Measurements from ENCODE around the gene PSMF1. TPM values are rescaled to one million over a fixed set of nuclear protein-coding genes. Genes with fewer than 3 reads are reported as not detected.

PSMF1 gene
- total and polyA plus RNA-seq, 9 donors: 33.4 to 163 (median 127) TPM

DNA sequence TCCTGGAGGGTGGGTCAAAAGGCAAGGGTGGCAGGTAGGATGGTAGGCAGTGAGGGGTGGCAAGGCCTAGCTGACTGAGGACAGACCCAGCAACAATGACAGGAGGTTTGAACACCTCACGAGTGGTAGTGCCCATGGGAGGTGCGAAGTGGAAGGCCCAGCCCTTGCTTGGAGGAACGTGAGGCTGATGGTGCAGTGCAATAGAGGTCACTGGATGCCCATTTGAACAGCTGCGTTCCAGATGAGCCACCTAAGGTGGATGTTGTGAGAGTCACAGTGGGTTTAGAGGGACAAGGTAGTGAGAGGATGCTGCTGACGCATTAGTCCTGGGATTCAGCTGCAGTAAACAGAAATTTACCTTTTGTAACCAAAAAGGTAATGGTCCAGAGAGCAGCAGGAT is 50.8 kb downstream of the PSMF1 start:
- H3K4me3 ChIP-seq: no peak overlapping the region
- intact Hi-C loops (cut with DNase I): no loop called here
- WGBS, 3 donors: 91 to 93% (median 93%) methylated on average over 5 of the region's 5 CpGs
- no peak for DNase-seq
- TF ChIP-seq, protein P1, sequence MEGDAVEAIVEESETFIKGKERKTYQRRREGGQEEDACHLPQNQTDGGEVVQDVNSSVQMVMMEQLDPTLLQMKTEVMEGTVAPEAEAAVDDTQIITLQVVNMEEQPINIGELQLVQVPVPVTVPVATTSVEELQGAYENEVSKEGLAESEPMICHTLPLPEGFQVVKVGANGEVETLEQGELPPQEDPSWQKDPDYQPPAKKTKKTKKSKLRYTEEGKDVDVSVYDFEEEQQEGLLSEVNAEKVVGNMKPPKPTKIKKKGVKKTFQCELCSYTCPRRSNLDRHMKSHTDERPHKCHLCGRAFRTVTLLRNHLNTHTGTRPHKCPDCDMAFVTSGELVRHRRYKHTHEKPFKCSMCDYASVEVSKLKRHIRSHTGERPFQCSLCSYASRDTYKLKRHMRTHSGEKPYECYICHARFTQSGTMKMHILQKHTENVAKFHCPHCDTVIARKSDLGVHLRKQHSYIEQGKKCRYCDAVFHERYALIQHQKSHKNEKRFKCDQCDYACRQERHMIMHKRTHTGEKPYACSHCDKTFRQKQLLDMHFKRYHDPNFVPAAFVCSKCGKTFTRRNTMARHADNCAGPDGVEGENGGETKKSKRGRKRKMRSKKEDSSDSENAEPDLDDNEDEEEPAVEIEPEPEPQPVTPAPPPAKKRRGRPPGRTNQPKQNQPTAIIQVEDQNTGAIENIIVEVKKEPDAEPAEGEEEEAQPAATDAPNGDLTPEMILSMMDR (IDR thresholded peaks at IDR 0.05): no peak
- TF ChIP-seq EP300 (IDR thresholded peaks at IDR 0.05) (no peak), POLR2A (IDR thresholded peaks at IDR 0.05) (no peak)
- H3K36me3 ChIP-seq: no peaks in the 10 kb centered on the region
- no peaks in the 10 kb centered on the region for H3K9me3 ChIP-seq
- H3K27ac ChIP-seq: no peak overlapping the region
- H3K27me3 ChIP-seq: no peaks in the 10 kb centered on the region
- H3K4me1 ChIP-seq (ENCODE audit: insufficient read depth): no peaks in the 10 kb centered on the region

DNA sequence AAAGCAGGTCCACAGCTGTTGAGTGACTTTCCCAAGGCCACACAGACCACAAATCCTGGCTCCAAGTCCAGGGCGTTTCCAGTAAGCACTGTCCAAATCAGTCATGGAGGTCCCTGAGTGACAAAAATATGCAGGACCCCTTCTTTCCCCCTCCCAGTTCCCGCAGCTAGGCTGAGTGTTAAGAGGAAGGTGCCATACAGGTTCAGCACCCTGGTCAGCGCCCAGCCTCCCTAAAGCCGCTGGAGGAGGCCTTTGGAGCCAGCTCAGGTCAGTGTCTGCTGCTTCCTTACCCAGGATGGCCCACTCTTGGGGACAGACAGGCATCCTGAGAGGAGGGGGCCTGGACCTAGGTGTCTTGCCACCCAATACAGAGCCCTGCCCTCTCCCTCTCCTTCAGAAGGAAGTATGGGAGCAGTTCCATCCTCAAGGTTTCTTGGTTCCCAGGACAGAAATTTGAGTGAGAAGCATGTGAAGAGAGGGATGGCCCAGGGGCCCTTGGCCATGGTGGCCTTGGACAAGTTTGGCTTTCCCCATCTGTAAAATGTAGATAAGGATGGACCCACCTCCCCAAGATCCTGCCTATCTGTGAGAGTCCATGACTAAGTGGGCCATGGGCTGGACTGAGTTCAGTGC is 53.2 kb downstream of the PSMF1 start:
- Histone ChIP-seq H3K27me3 (no peaks in the 10 kb centered on the region), H3K4me3 (no peak overlapping the region), H3K9me3 (no peaks in the 10 kb centered on the region), H3K27ac (no peak overlapping the region), H3K4me1 (ENCODE audit: insufficient read depth) (no peaks in the 10 kb centered on the region), H3K36me3 (no peaks in the 10 kb centered on the region)
- WGBS, 3 donors: 34 to 39% (median 39%) methylated on average over 4 of the region's 4 CpGs
- no peak for TF ChIP-seq EP300 (IDR thresholded peaks at IDR 0.05)
- TF ChIP-seq POLR2A (IDR thresholded peaks at IDR 0.05): no peak
- TF ChIP-seq, protein P1 (IDR thresholded peaks at IDR 0.05): no peak
- peak in 2 of 5 donors; percentile 29 to 50 for DNase-seq
- intact Hi-C loops (cut with DNase I): no loop called here

DNA sequence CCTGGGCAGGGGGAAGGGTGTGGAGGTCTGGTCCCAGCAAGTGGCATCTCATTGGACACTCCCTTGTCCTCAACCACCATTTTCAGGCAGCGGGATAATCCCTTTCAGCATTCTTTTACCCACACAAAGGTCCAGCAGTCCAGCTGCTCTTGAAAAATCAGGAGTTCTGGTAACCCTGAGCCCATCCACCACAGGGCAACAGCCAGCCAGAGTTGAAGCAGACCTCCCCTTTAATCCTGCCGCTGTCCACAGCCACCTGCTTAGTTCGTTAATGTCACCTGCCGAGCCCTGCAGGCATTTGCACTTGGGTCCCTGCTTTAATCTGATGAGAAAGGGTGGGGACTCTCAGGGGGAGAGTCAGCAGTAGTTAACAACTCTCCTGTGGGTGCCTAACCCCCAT is 55.3 kb downstream of the PSMF1 start:
- TF ChIP-seq EP300 (IDR thresholded peaks at IDR 0.05): no peak
- TF ChIP-seq POLR2A (IDR thresholded peaks at IDR 0.05): no peak
- TF ChIP-seq, protein P1 (IDR thresholded peaks at IDR 0.05): no peak

DNA sequence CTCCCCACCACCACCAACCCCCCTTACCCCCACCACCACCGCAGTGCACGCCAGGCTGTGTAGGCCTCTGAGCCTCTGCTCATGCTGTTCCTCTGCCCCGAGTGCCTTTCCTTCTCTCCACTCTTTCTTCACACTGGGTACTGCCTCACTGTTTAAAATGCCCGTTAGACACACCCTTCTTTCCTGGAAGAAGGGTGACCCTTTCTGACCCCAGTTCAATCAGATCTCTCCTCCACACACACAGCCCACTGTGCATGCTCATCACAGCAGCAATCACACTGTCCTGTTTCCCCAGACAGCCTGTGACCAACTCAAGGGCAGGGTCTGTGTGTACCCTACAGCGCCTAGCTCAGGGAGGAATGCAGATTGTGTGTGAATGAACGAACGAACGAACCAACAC is 56.4 kb downstream of the PSMF1 start:
- Histone ChIP-seq H3K36me3 (no peaks in the 10 kb centered on the region), H3K4me1 (ENCODE audit: insufficient read depth) (no peaks in the 10 kb centered on the region), H3K4me3 (no peak overlapping the region), H3K27ac (no peak overlapping the region), H3K9me3 (no peaks in the 10 kb centered on the region), H3K27me3 (no peaks in the 10 kb centered on the region)
- TF ChIP-seq EP300 (IDR thresholded peaks at IDR 0.05) (no peak), POLR2A (IDR thresholded peaks at IDR 0.05) (no peak)
- TF ChIP-seq, protein P1 (IDR thresholded peaks at IDR 0.05): no peak
- WGBS, 3 donors: 86 to 90% (median 87%) methylated on average over 8 of the region's 8 CpGs
- intact Hi-C loops (cut with DNase I): no loop called here
- DNase-seq: no peak

More for the DNA sequence above, 55.3 kb downstream of the PSMF1 start:
- Histone ChIP-seq H3K4me1 (ENCODE audit: insufficient read depth) (no peaks in the 10 kb centered on the region), H3K27me3 (no peaks in the 10 kb centered on the region), H3K36me3 (no peaks in the 10 kb centered on the region), H3K9me3 (no peaks in the 10 kb centered on the region), H3K4me3 (no peak overlapping the region), H3K27ac (no peak overlapping the region)
- intact Hi-C loops (cut with DNase I): no loop called here
- WGBS, 3 donors: 77 to 81% (median 80%) methylated on average over 4 of the region's 4 CpGs
- no peak for DNase-seq

All from ovary (tissue), 9 donors.